HepG2 (cell line): Measurements from ENCODE around the gene SIN3A. TPM values are rescaled to one million over a fixed set of nuclear protein-coding genes. Genes with fewer than 3 reads are reported as not detected.

Experiments
- ATF7-NPFF ChIP-seq: sonication (generic); formaldehyde crosslinking; IDR thresholded peaks from 2 replicates; pipeline ENCODE4 v1.8.1; 2023; ENCODE audit warnings: mild to moderate bottlenecking, low read depth, missing genetic modification reagents, moderate library complexity
- CBX5 ChIP-seq: sonication (generic); formaldehyde crosslinking; IDR thresholded peaks from 2 replicates; pipeline ENCODE4 v1.4.0; 2020; ENCODE audit warnings: missing genetic modification reagents, borderline replicate concordance
- CEBPB ChIP-seq: IDR thresholded peaks from 2 replicates; pipeline ENCODE4 v1.6.1; 2011; ENCODE audit warnings: low read depth, low read length, improper control_type of control experiment, borderline replicate concordance
- FIP1L1 ChIP-seq: fragments of 200-400 bp; formaldehyde crosslinking; IDR thresholded peaks from 2 replicates; pipeline ENCODE4 v1.6.1; 2018; ENCODE audit warnings: low read depth, mild to moderate bottlenecking, low read length, moderate library complexity, borderline replicate concordance; ENCODE audit not compliant: insufficient read depth
- FOXJ3 ChIP-seq: sonication (generic); formaldehyde crosslinking; IDR thresholded peaks from 2 replicates; pipeline ENCODE4 v1.4.0; 2020; ENCODE audit warnings: missing genetic modification reagents, mild to moderate bottlenecking, borderline replicate concordance
- HMG20A ChIP-seq: IDR thresholded peaks from 2 replicates; pipeline ENCODE4 v1.6.1; 2016; ENCODE audit warnings: borderline replicate concordance
- MAF1 ChIP-seq: sonication (generic); formaldehyde crosslinking; IDR thresholded peaks from 2 replicates; pipeline ENCODE4 v1.5.0; 2020; ENCODE audit warnings: missing genetic modification reagents, borderline replicate concordance
- NCOA2 ChIP-seq: sonication (generic); formaldehyde crosslinking; IDR thresholded peaks from 2 replicates; pipeline ENCODE4 v1.8.0; 2022; ENCODE audit warnings: inconsistent platforms
- PTBP1 ChIP-seq: fragments of 200-400 bp; formaldehyde crosslinking; IDR thresholded peaks from 2 replicates; pipeline ENCODE4 v1.6.1; 2018; ENCODE audit warnings: low read length, low read depth; ENCODE audit not compliant: poor library complexity, severe bottlenecking
- SRSF9 ChIP-seq: fragments of 200-400 bp; formaldehyde crosslinking; IDR thresholded peaks from 2 replicates; pipeline ENCODE4 v1.6.1; 2018; ENCODE audit warnings: borderline replicate concordance, mild to moderate bottlenecking, low read depth, low read length; ENCODE audit not compliant: insufficient read depth, poor library complexity, severe bottlenecking
- TBX3 ChIP-seq: fragments of 450-650 bp; IDR thresholded peaks from 2 replicates; pipeline ENCODE4 v1.6.1; 2017; ENCODE audit warnings: antibody characterized with exemption, mild to moderate bottlenecking, inconsistent platforms, borderline replicate concordance
- ZKSCAN8 ChIP-seq: IDR thresholded peaks from 2 replicates; pipeline ENCODE4 v1.6.1; 2016; ENCODE audit warnings: borderline replicate concordance, missing genetic modification reagents, missing compliant biosample characterization
- ZNF232 ChIP-seq: sonication (generic); formaldehyde crosslinking; IDR thresholded peaks from 2 replicates; pipeline ENCODE4 v1.4.0; 2020; ENCODE audit warnings: missing genetic modification reagents, borderline replicate concordance
- ZNF414 ChIP-seq: sonication (generic); formaldehyde crosslinking; IDR thresholded peaks from 2 replicates; pipeline ENCODE4 v1.5.0; 2020; ENCODE audit warnings: missing genetic modification reagents
- ZNF552 ChIP-seq: sonication (generic); formaldehyde crosslinking; IDR thresholded peaks from 2 replicates; pipeline ENCODE4 v1.9.0; 2022; ENCODE audit warnings: missing genetic modification reagents, mild to moderate bottlenecking, borderline replicate concordance
- ZNF614 ChIP-seq: IDR thresholded peaks from 2 replicates; pipeline ENCODE4 v1.6.1; 2018; ENCODE audit warnings: missing biosample characterization, missing genetic modification reagents, inconsistent platforms, borderline replicate concordance
- ZNF619 ChIP-seq: sonication (generic); formaldehyde crosslinking; IDR thresholded peaks from 2 replicates; pipeline ENCODE4 v1.4.0; 2020; ENCODE audit warnings: mild to moderate bottlenecking, missing genetic modification reagents
- ZNF674 ChIP-seq: sonication (generic); formaldehyde crosslinking; IDR thresholded peaks from 2 replicates; pipeline ENCODE4 v1.5.0; 2020; ENCODE audit warnings: low read depth, mild to moderate bottlenecking, missing genetic modification reagents
- ZNF737 ChIP-seq: sonication (generic); formaldehyde crosslinking; IDR thresholded peaks from 2 replicates; pipeline ENCODE4 v1.5.0; 2020; ENCODE audit warnings: missing genetic modification reagents, mild to moderate bottlenecking, borderline replicate concordance
- polyA plus RNA-seq, 8 experiments: library from polyadenylated mRNA; depleted of rRNA in 3 of 8; stranded (reverse) in 7 of 8; unstranded in 1 of 8; fragments of >200 nt; fragmentation: Illumina TruSeq in 4 of 8; extraction: Trizol in 4 of 8; gene quantifications; 2 replicates each; pipeline versions ENCODE4 v1.2.1 to v1.2.3, GENCODE V29; 2011 to 2016; ENCODE audit warnings: low read depth in 4 of 8, missing spikeins in 1 of 8, mixed read lengths in 1 of 8; ENCODE audit not compliant: insufficient read depth in 1 of 8
- total RNA-seq, 5 experiments: library from RNA; depleted of rRNA; stranded (reverse); fragments of >200 nt; fragmentation: Illumina TruSeq; extraction: Trizol; gene quantifications; 2 replicates each; pipeline ENCODE4 v1.2.3, GENCODE V29; 2016; ENCODE audit warnings: low read depth in 1 of 5
- TF ChIP-seq, protein P1 (sequence below): IDR thresholded peaks from 2 replicates; pipeline ENCODE4 v1.6.1; 2016
- TF ChIP-seq, protein P2 (sequence below): sonication (generic); formaldehyde crosslinking; IDR thresholded peaks from 2 replicates; pipeline ENCODE4 v1.5.1; 2020; ENCODE audit warnings: mild to moderate bottlenecking, missing genetic modification reagents, borderline replicate concordance

The SIN3A gene
- total and polyA plus RNA-seq, 2 of the 13 experiments (the other 11 are each of a cell fraction or from before 2014, with no cell fraction given) = 16.1 to 28.1 TPM

- TF ChIP-seq ZNF414 (CRISPR knock-in tag) = peak; percentile 78
- TF ChIP-seq PTBP1 = no peak
- TF ChIP-seq ATF7-NPFF (CRISPR knock-in tag) = 0 out of 2 replicates have a peak, but pooled peaks have one; percentile 46
- no peak for TF ChIP-seq SRSF9
- peak; percentile 85 for TF ChIP-seq ZNF614
- TF ChIP-seq, protein P1, sequence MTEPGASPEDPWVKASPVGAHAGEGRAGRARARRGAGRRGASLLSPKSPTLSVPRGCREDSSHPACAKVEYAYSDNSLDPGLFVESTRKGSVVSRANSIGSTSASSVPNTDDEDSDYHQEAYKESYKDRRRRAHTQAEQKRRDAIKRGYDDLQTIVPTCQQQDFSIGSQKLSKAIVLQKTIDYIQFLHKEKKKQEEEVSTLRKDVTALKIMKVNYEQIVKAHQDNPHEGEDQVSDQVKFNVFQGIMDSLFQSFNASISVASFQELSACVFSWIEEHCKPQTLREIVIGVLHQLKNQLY (CRISPR knock-in tag) = no peak; the same call in 1 of the 2 replicates
- no peak; the same call in 1 of the 2 replicates for TF ChIP-seq HMG20A (CRISPR knock-in tag)
- peak; percentile 47 for TF ChIP-seq FOXJ3 (CRISPR knock-in tag)
- peak; percentile 67 for TF ChIP-seq ZKSCAN8 (CRISPR knock-in tag)
- TF ChIP-seq ZNF232 (CRISPR knock-in tag) = no peak
- peak; percentile 67; the same call in 1 of the 2 replicates for TF ChIP-seq MAF1 (CRISPR knock-in tag)
- no peak for TF ChIP-seq CEBPB
- peak; percentile 95 for TF ChIP-seq FIP1L1
- TF ChIP-seq TBX3 = peak; percentile 14; the same call in 1 of the 2 replicates
- peak; percentile 51 for TF ChIP-seq CBX5 (CRISPR knock-in tag)
- TF ChIP-seq NCOA2 (CRISPR knock-in tag) = peak; percentile 59
- no peak; the same call in 1 of the 2 replicates for TF ChIP-seq ZNF737 (CRISPR knock-in tag)
- TF ChIP-seq ZNF674 (CRISPR knock-in tag) = no peak
- 0 out of 2 replicates have a peak, but pooled peaks have one; percentile 51 for TF ChIP-seq ZNF619 (CRISPR knock-in tag)
- peak; percentile 13 for TF ChIP-seq ZNF552
- TF ChIP-seq, protein P2, sequence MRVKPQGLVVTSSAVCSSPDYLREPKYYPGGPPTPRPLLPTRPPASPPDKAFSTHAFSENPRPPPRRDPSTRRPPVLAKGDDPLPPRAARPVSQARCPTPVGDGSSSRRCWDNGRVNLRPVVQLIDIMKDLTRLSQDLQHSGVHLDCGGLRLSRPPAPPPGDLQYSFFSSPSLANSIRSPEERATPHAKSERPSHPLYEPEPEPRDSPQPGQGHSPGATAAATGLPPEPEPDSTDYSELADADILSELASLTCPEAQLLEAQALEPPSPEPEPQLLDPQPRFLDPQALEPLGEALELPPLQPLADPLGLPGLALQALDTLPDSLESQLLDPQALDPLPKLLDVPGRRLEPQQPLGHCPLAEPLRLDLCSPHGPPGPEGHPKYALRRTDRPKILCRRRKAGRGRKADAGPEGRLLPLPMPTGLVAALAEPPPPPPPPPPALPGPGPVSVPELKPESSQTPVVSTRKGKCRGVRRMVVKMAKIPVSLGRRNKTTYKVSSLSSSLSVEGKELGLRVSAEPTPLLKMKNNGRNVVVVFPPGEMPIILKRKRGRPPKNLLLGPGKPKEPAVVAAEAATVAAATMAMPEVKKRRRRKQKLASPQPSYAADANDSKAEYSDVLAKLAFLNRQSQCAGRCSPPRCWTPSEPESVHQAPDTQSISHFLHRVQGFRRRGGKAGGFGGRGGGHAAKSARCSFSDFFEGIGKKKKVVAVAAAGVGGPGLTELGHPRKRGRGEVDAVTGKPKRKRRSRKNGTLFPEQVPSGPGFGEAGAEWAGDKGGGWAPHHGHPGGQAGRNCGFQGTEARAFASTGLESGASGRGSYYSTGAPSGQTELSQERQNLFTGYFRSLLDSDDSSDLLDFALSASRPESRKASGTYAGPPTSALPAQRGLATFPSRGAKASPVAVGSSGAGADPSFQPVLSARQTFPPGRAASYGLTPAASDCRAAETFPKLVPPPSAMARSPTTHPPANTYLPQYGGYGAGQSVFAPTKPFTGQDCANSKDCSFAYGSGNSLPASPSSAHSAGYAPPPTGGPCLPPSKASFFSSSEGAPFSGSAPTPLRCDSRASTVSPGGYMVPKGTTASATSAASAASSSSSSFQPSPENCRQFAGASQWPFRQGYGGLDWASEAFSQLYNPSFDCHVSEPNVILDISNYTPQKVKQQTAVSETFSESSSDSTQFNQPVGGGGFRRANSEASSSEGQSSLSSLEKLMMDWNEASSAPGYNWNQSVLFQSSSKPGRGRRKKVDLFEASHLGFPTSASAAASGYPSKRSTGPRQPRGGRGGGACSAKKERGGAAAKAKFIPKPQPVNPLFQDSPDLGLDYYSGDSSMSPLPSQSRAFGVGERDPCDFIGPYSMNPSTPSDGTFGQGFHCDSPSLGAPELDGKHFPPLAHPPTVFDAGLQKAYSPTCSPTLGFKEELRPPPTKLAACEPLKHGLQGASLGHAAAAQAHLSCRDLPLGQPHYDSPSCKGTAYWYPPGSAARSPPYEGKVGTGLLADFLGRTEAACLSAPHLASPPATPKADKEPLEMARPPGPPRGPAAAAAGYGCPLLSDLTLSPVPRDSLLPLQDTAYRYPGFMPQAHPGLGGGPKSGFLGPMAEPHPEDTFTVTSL = 0 out of 2 replicates have a peak, but pooled peaks have one; percentile 46
Measured at GRCh38 chr15:75367913-75368688, 83.4 kb downstream of the SIN3A start, which contains the start of gene MAN2C1 (continued).
